T-cell (primary cell): ENCODE results near the gene DNA2. TPM values are rescaled to one million over a fixed set of nuclear protein-coding genes. Genes with fewer than 3 reads are reported as not detected.
"Not testable (repeated sequence)": the region's sequence is repeated elsewhere in the genome, so short reads cannot be mapped to it uniquely, and the experiment has no call there.

Source experiments
- ATAC-seq, 4 experiments: fragments of 200-7000 bp in 3 of 4; fragments of 150-1000 bp in 1 of 4; cut with Tn5 transposase; replicated peaks in 1 of 4; 1 replicate in 3 of 4; 2 replicates in 1 of 4; pipeline ENCODE4 v1.10.0; 2021; ENCODE audit warnings: moderate library complexity in 3 of 4, mild to moderate bottlenecking in 2 of 4, moderate number of reproducible peaks in 1 of 4
- CTCF ChIA-PET, 2 donors: fragments of 300-600 bp; sonication (Branson Sonifier 250); formaldehyde crosslinking; loops; one replicate each; lab custom pipeline; 2022; ENCODE audit warnings: antibody characterized with exemption in 2 of 2; lab: Charles Lee
- POLR2A ChIA-PET, 2 donors: fragments of 300-600 bp; sonication (Branson Sonifier 250); formaldehyde crosslinking; loops; one replicate each; lab custom pipeline; 2022; ENCODE audit warnings: antibody characterized with exemption in 2 of 2; lab: Charles Lee
- DNase-seq, 35 experiments: peaks; one replicate each; pipeline versions ENCODE4 v3.0.0 to v3.0.0-alpha.2; 2013 to 2023
- H3K27ac ChIP-seq: one replicate; pipeline ENCODE4 v1.5.1; 2013; ENCODE audit warnings: low read length
- H3K27me3 ChIP-seq, 2 experiments: replicated peaks in 1 of 2; 1 replicate in 1 of 2; 2 replicates in 1 of 2; pipeline versions ENCODE4 v1.6.1 to v1.7.0; 2013; ENCODE audit warnings: low read length in 1 of 2, mixed read lengths in 1 of 2; ENCODE audit not compliant: control insufficient read depth in 2 of 2, insufficient read depth in 2 of 2; ENCODE audit errors: extremely low read depth in 1 of 2
- H3K36me3 ChIP-seq, 2 donors: 1 replicate in 1 of 2; 2 replicates in 1 of 2; pipeline versions ENCODE4 v1.6.1 to v1.7.0; 2013; ENCODE audit warnings: low read length in 1 of 2; ENCODE audit not compliant: control insufficient read depth in 2 of 2, insufficient read depth in 1 of 2; ENCODE audit errors: extremely low read depth in 1 of 2
- H3K4me1 ChIP-seq, 2 experiments: 1 replicate in 1 of 2; 2 replicates in 1 of 2; pipeline versions ENCODE4 v1.6.1 to v1.7.0; 2013; ENCODE audit warnings: low read length in 2 of 2, mixed read lengths in 1 of 2; ENCODE audit not compliant: insufficient read depth in 2 of 2, control insufficient read depth in 1 of 2; ENCODE audit errors: extremely low read depth in 1 of 2
- H3K4me3 ChIP-seq, 2 donors: 1 replicate in 1 of 2; 2 replicates in 1 of 2; pipeline versions ENCODE4 v1.5.1 to v1.7.0; 2013; ENCODE audit warnings: mild to moderate bottlenecking in 2 of 2, low read length in 1 of 2, moderate library complexity in 1 of 2; ENCODE audit not compliant: control insufficient read depth in 1 of 2; ENCODE audit errors: extremely low read depth in 1 of 2
- H3K9me3 ChIP-seq: 2 replicates; pipeline ENCODE4 v1.7.0; 2013
- H3K27ac Mint-ChIP-seq, 2 donors: one replicate each; pipeline ENCODE4 v1.8.0; 2020 to 2021; ENCODE audit warnings: mild to moderate bottlenecking in 2 of 2, mixed read lengths in 2 of 2
- H3K27me3 Mint-ChIP-seq, 2 donors: one replicate each; pipeline ENCODE4 v1.8.0; 2021 to 2022; ENCODE audit warnings: mixed read lengths in 2 of 2
- H3K36me3 Mint-ChIP-seq: one replicate; pipeline ENCODE4 v1.8.0; 2021; ENCODE audit warnings: mixed read lengths
- H3K4me1 Mint-ChIP-seq, 3 donors: one replicate each; pipeline ENCODE4 v1.8.0; 2020 to 2022; ENCODE audit warnings: mixed read lengths in 3 of 3, mild to moderate bottlenecking in 1 of 3
- H3K4me3 Mint-ChIP-seq, 3 donors: one replicate each; pipeline ENCODE4 v1.8.0; 2020 to 2022; ENCODE audit warnings: mild to moderate bottlenecking in 3 of 3, mixed read lengths in 3 of 3, moderate library complexity in 3 of 3
- H3K9me3 Mint-ChIP-seq, 3 donors: one replicate each; pipeline ENCODE4 v1.8.0; 2020 to 2022; ENCODE audit warnings: mixed read lengths in 3 of 3
- WGBS: methylation state at CpG from one replicate; pipeline ENCODE4 v1.1.5; 2013; ENCODE audit warnings: missing lambda C conversion rate; ENCODE audit not compliant: insufficient coverage; 5-methylcytosine and 5-hydroxymethylcytosine counted together
- total RNA-seq, 35 experiments: library from RNA in 6 of 35; stranded (reverse) in 6 of 35; fragments of 120-200 nt in 1 of 35; gene quantifications; one replicate each; pipeline versions ENCODE4 v1.2.1 to v1.2.4 and lab custom pipeline; 2013 to 2026

The DNA2 gene
- total RNA-seq, 5 donors from 2014 or later (not counting 1 experiment from before 2014, with no cell fraction given) = 3.4 to 6.8 (median 5.3) TPM

- H3K9me3 ChIP-seq = no peaks in the 10 kb centered on the region
- Mint-ChIP-seq H3K27ac (no peak overlapping the region), H3K36me3 (peaks cover 26% of the 10 kb centered on the region), H3K4me3 (no peak overlapping the region), H3K9me3 (no peaks in the 10 kb centered on the region), H3K4me1 (no peaks in the 10 kb centered on the region), H3K27me3 (no peaks in the 10 kb centered on the region)
- no peak overlapping the region for H3K27ac ChIP-seq
- no peak overlapping the region for H3K4me3 ChIP-seq
- ATAC-seq (no peak), DNase-seq (no peak)
- H3K36me3 ChIP-seq = peaks cover 2 to 44% of the 10 kb centered on the region in 2 donors
- POLR2A ChIA-PET = interaction anchor here in 1 of 2 donors (0.7 kb wide), 1 partner anchor 204 kb away, joined by 8 read pairs; no protein-coding TSS in a partner anchor
- H3K27me3 ChIP-seq = no peaks in the 10 kb centered on the region
- CTCF ChIA-PET = interaction anchor here (0.7 kb wide), 2 partner anchors 237 to 545 kb away, joined by 3 to 4 read pairs; no protein-coding TSS in a partner anchor
- H3K4me1 ChIP-seq = no peaks in the 10 kb centered on the region
- no CpG with 5 or more reads among the region's 3 CpGs for WGBS
Observed at GRCh38 chr10:68489919-68490318, 18.1 kb upstream of the DNA2 start.

- CTCF ChIA-PET = no interaction called here
- no peak for ATAC-seq
- no peak overlapping the region for H3K27ac Mint-ChIP-seq
- DNase-seq = no peak
- Histone ChIP-seq H3K36me3 (no peaks in the 10 kb centered on the region), H3K9me3 (no peaks in the 10 kb centered on the region), H3K4me1 (peaks cover 6 to 7% of the 10 kb centered on the region in 2 experiments), H3K4me3 (no peak overlapping the region), H3K27ac (no peak overlapping the region), H3K27me3 (no peaks in the 10 kb centered on the region)
- no CpG with 5 or more reads among the region's 3 CpGs for WGBS
- H3K9me3 Mint-ChIP-seq = no peaks in the 10 kb centered on the region
- POLR2A ChIA-PET = no interaction called here
- H3K36me3 Mint-ChIP-seq = peaks cover 5% of the 10 kb centered on the region
- peaks cover 11 to 17% (median 16%) of the 10 kb centered on the region in 3 donors for H3K4me1 Mint-ChIP-seq
- H3K27me3 Mint-ChIP-seq = no peaks in the 10 kb centered on the region
- no peak overlapping the region for H3K4me3 Mint-ChIP-seq
Observed at GRCh38 chr10:68474021-68474420, 2.2 kb upstream of the DNA2 start.

GRCh38 chr10:68471063-68471585 is 649 bp downstream of the DNA2 start:
- Histone ChIP-seq H3K27ac (no peak overlapping the region), H3K36me3 (no peaks in the 10 kb centered on the region), H3K4me3 (peak overlapping the region; percentile 89 to 94), H3K27me3 (no peaks in the 10 kb centered on the region), H3K9me3 (no peaks in the 10 kb centered on the region), H3K4me1 (peaks cover 6 to 7% of the 10 kb centered on the region in 2 experiments)
- H3K4me3 Mint-ChIP-seq = peak overlapping the region; percentile 93 to 98 (median 97)
- DNase-seq (peak in 1 of 35 experiments; percentile 5), ATAC-seq (no peak)
- H3K9me3 Mint-ChIP-seq = no peaks in the 10 kb centered on the region
- H3K27me3 Mint-ChIP-seq = no peaks in the 10 kb centered on the region
- peaks cover 11 to 17% (median 16%) of the 10 kb centered on the region in 3 donors for H3K4me1 Mint-ChIP-seq
- WGBS = 3% methylated on average over 4 of the region's 14 CpGs
- H3K27ac Mint-ChIP-seq = no peak overlapping the region
- ChIA-PET CTCF (no interaction called here), POLR2A (interaction anchor here in 1 of 2 donors (0.6 kb wide), 1 partner anchor 44 kb away, joined by 5 read pairs; no protein-coding TSS in a partner anchor)
- H3K36me3 Mint-ChIP-seq = peaks cover 3% of the 10 kb centered on the region

GRCh38 chr10:68470300-68470699 is 1.5 kb downstream of the DNA2 start:
- ChIA-PET CTCF (interaction anchor here in 1 of 2 donors (0.5 kb wide), 1 partner anchor 122 kb away, joined by 3 read pairs; no protein-coding TSS in a partner anchor), POLR2A (interaction anchor here in 1 of 2 donors (0.6 kb wide), 1 partner anchor 15 kb away, joined by 5 read pairs; no protein-coding TSS in a partner anchor)
- Histone ChIP-seq H3K27me3 (no peaks in the 10 kb centered on the region), H3K4me1 (peaks cover 6 to 7% of the 10 kb centered on the region in 2 experiments), H3K27ac (no peak overlapping the region), H3K36me3 (no peaks in the 10 kb centered on the region), H3K9me3 (no peaks in the 10 kb centered on the region), H3K4me3 (no peak overlapping the region)
- no peak overlapping the region for H3K27ac Mint-ChIP-seq
- ATAC-seq (no peak), DNase-seq (no peak)
- peaks cover 11 to 17% (median 16%) of the 10 kb centered on the region in 3 donors for H3K4me1 Mint-ChIP-seq
- H3K9me3 Mint-ChIP-seq = no peaks in the 10 kb centered on the region
- WGBS = 79% methylated on average over 2 of the region's 6 CpGs
- H3K27me3 Mint-ChIP-seq = no peaks in the 10 kb centered on the region
- H3K36me3 Mint-ChIP-seq = peaks cover 4% of the 10 kb centered on the region
- peak overlapping the region; percentile 57 to 97 (median 93) for H3K4me3 Mint-ChIP-seq

GRCh38 chr10:68469838-68470237 is 1.9 kb downstream of the DNA2 start:
- Histone ChIP-seq H3K36me3 (no peaks in the 10 kb centered on the region), H3K27ac (no peak overlapping the region), H3K4me1 (peaks cover 6 to 7% of the 10 kb centered on the region in 2 experiments), H3K27me3 (no peaks in the 10 kb centered on the region), H3K9me3 (no peaks in the 10 kb centered on the region), H3K4me3 (no peak overlapping the region)
- Mint-ChIP-seq H3K27me3 (no peaks in the 10 kb centered on the region), H3K27ac (no peak overlapping the region), H3K36me3 (peaks cover 6% of the 10 kb centered on the region), H3K4me3 (peak overlapping the region in 1 of 3 donors; percentile 57), H3K9me3 (no peaks in the 10 kb centered on the region), H3K4me1 (peaks cover 11 to 17% (median 16%) of the 10 kb centered on the region in 3 donors)
- ChIA-PET POLR2A (no interaction called here), CTCF (interaction anchor here in 1 of 2 donors (0.5 kb wide), 1 partner anchor 122 kb away, joined by 3 read pairs; no protein-coding TSS in a partner anchor)
- DNase-seq (no peak), ATAC-seq (no peak)
- no CpG with 5 or more reads among the region's 4 CpGs for WGBS

GRCh38 chr10:68464729-68465128 is 7.0 kb downstream of the DNA2 start:
- not testable (repeated sequence) for H3K27ac Mint-ChIP-seq, H3K36me3 Mint-ChIP-seq, H3K9me3 Mint-ChIP-seq, H3K4me3 Mint-ChIP-seq, H3K27me3 ChIP-seq, ATAC-seq, H3K4me1 Mint-ChIP-seq, H3K27me3 Mint-ChIP-seq, H3K4me3 ChIP-seq, H3K9me3 ChIP-seq, H3K4me1 ChIP-seq, DNase-seq, H3K36me3 ChIP-seq, H3K27ac ChIP-seq
- no CpG with 5 or more reads among the region's 4 CpGs for WGBS
- ChIA-PET CTCF (interaction anchor here in 1 of 2 donors (0.7 kb wide), 1 partner anchor 54 kb away, joined by 4 read pairs; no protein-coding TSS in a partner anchor), POLR2A (interaction anchor here in 1 of 2 donors (0.6 kb wide), 1 partner anchor 14 kb away, joined by 6 read pairs; no protein-coding TSS in a partner anchor)
